Right renal pelvis (tissue), 4 donors: ENCODE results near the gene TUFM. TPM values are rescaled to one million over a fixed set of nuclear protein-coding genes. Genes with fewer than 3 reads are reported as not detected.
"Not testable (repeated sequence)": the region's sequence is repeated elsewhere in the genome, so short reads cannot be mapped to it uniquely, and the experiment has no call there.

Source experiments
- DNase-seq, 4 donors: peaks; one replicate each; pipeline ENCODE4 v3.0.0-alpha.2; 2013; ENCODE audit warnings: low read depth in 4 of 4, low spot score in 3 of 4, missing footprints in 1 of 4
- polyA plus RNA-seq, 4 donors: library from polyadenylated mRNA; unstranded; fragments of 120-200 nt; gene quantifications; one replicate each; pipeline ENCODE4 v1.2.1, GENCODE V29; 2013; ENCODE audit not compliant: insufficient read length in 4 of 4

The TUFM gene
- polyA plus RNA-seq, 4 donors = 201 to 235 (median 207) TPM

DNA sequence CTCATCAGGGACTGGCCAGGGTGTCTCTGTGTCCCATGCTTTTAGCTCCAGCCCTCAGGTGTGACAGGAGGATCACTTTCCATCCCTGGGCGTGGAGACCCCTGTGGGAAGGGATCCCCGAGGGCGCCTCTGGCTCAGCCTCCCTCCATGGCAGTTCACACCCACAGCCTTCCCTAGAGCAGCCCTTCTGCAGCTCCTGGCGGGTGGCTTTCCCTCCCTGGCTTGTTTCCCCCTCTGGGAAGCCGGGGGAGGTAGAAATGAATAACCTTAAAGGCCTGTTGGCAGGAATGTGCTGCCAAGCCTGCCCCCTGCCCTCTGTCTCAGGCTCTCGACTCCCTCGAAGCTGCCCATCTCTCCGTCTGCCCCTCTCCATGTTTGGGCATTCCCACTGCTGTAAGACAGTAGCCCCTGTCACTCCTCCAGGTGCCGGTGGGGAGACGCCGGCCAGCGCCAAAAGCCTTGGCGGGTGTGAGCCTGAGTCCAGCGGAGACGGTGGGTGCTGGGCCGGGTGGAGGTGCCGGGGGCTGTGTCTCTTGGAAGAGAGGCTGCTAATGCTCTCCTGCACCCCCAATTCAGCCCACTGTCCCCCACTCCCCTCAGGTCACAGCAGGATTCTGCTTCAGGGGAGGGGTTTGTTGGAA, 30.0 kb upstream of the TUFM start:
- no peak for DNase-seq

DNA sequence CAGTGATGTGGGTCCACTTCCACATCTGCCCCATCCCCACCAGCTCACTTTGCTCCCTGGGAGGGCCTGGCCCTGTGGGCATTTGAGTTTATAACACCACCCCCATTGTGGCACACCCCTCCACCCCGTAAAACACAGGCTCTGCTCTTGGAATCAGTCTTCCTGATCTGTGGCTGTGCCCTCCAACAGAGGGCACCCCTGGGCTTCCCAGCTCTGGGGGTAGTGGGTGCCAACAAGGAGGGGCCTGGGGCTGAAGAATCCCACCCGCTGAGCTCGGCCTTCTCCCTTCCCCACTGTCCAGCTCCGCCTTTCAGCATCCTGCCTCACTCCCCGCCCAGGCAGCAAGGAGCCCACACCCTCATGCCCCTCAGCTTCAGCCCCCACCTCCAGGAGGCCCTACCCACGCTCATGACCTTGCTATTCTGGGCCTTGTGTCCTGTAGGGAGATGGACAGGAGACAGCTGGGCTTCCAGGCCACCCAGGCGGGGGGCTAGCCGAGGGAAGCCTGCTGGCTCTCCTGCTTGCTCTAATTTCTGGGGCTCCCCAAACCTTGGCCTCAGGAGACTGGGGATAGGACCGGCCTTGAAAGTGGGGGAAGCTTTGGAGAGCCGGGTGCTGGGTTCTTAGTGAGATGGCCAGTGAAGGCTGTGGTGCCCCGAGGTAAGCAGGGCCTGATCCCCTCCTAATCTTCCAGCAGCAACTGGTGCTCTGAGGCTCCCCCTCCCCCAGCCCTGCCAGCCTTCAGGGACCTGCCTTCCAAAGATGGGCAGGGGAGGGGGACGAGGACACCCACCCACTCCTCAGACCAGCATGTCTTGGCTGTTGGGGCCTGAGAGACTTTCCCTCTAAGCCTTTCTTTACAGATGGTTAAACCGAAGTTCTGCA, 29.2 kb upstream of the TUFM start:
- no peak for DNase-seq

DNA sequence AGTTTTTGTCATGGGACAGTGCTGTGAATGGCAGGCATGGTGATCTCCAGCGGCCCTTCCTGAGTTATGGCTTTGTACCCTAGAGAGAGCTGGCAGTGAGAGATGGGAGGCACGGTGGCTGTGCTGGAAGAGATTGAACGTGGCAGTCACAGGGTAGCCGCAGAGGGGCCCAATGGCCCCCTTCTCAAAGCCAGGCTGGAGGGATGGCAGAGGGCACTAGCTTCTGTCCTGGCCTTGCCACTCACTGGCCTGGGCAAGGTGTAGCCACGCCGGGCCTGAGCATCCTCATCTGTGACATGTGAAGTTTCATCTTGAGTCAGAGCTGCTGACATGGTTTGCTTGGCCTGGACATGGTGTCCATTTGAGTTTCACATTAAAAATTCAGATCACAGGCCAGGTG, 28.3 kb upstream of the TUFM start:
- no peak for DNase-seq

DNA sequence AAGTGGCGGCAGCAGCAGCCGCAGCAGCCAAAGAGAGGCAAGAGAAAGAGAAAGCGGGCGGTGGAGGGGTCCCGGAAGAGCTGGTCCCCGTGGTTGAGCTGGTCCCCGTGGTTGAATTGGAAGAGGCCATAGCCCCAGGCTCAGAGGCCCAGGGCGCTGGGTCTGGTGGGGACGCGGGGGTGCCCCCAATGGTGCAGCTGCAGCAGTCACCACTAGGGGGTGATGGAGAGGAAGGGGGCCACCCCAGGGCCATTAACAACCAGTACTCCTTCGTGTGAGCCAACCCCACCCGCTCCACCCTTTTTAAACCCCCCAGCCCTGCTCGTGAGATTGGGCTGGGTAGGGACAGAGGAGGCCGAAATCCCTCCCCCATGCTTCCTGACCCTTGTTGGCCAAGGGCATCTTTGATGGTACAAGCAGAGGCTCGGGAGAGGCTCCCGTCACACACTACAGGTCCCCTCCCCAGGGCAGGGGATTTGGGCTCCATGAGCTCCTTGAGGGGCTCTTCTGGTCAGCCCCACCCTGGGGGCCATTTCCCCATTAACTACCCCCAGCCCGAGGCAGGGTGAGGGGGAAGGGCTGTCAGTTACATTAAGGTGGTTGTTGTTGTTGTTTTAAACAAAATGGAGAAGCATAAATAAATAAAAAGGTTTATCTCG, 27.5 kb upstream of the TUFM start:
- DNase-seq = no peak

DNA sequence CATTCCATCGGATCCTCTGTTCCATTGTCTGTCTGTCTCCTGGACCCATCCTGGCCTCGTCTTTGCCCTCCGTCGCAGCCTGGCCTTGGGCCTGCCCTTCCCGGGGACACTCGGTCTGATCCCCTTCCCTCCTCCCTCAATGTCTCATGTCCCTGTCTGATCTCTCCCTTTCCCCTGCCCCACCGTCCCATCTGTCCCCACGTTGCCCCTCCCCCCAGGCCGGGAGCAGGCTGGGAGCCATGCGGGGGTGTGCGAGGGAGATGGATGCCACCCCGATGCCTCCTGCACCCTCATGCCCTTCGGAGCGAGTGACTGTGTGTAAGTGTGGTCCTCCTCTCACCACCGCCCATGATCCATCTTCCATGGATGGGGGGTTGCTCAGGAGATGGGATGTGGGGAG, 26.8 kb upstream of the TUFM start:
- DNase-seq = no peak

DNA sequence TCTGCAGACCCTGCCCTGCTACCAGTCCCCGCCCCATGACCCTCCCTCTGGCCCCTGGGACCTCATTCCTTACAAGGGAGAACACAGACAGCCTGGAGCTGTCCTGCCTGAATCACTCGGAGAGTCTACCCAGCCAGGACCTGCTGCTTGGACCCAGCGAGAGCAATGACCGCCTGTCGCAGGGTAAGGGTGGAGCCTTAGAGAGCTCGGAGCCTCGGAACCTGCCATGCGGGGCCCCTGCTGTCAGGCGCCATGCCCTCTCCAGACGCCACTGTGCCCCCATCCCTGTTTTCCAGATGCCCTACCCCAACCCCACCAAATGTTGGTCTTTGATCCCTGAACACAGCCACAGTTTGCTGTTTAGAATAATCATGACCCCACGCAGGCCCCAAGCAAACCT, 23.1 kb upstream of the TUFM start:
- no peak for DNase-seq

DNA sequence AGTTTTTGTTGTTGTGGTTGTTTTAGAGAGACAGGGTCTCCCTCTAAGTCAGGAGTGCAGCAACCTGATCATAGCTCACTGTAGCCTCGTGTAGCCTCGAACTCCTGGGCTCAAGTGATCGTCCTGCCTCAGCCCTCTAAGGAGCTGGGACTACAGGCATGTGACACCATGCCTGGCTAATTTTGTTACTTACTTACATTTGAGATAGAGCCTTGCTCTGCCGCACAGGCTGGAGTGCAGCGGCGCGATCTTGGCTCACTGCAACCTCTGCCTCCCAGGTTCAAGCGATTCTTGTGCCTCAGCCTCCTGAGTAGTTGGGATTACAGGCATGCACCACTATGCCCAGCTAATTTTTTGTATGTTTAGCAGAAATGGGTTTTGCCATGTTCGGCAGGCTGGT, 21.5 kb upstream of the TUFM start:
- not testable (repeated sequence) for DNase-seq

DNA sequence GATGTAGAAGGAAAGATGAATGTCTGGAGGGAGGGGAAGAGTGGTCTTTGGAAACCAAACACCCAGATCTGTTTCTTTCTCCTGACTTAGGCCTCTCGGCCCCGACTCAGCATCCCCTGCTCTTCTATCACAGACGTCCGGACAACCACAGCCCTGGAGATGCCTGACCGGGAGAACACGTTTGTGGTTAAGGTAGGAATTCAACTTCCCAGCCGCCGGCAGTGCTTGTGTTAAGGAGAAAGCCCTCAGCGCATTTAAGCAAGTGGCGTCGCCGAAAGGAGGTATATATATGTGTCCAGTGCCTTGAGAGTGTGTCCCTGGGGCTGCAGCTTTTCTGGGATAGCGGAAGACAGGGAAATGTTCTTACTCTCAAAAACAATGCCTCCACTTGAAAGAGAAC, 21.1 kb upstream of the TUFM start:
- no peak for DNase-seq

DNA sequence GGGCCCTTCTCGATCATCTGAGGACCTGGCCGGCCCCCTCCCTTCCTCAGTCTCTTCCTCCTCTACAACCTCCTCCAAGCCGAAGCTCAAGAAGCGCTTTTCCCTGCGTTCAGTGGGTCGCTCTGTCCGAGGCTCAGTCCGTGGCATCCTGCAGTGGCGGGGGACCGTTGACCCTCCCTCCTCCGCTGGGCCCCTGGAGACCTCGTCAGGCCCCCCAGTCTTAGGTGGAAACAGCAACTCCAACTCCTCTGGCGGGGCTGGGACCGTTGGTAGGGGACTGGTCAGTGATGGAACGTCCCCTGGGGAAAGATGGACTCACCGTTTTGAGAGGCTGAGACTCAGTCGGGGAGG, 20.3 kb upstream of the TUFM start:
- no peak for DNase-seq

DNA sequence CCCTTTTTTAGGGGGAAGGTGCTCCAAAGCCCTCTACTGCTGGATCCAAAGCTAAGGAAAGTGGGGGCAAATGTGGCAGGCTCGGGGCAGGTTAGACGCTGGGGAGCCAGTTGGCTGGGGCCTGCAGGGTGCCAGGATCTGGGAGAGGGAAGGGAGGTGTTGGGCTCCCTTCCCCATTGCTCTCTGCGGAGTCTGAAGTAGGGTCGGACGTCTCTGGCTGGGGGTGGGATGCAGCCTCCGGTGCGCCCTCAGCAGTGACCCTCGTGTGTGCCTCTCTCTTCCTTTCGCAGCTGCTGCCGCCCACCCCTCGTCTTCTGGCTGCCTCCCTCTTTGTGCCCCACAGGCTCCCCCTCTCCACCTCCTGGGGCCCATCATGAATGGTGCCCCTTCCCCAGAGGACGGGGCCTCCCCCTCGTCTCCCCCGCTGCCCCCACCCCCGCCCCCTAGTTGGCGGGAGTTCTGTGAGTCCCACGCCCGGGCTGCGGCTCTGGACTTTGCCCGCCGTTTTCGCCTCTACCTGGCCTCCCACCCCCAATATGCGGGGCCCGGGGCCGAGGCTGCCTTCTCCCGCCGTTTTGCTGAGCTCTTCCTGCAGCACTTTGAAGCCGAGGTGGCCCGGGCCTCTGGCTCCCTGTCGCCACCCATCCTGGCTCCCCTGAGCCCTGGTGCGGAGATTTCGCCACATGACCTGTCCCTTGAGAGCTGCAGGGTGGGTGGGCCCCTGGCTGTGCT, 19.7 kb upstream of the TUFM start:
- DNase-seq = no peak

DNA sequence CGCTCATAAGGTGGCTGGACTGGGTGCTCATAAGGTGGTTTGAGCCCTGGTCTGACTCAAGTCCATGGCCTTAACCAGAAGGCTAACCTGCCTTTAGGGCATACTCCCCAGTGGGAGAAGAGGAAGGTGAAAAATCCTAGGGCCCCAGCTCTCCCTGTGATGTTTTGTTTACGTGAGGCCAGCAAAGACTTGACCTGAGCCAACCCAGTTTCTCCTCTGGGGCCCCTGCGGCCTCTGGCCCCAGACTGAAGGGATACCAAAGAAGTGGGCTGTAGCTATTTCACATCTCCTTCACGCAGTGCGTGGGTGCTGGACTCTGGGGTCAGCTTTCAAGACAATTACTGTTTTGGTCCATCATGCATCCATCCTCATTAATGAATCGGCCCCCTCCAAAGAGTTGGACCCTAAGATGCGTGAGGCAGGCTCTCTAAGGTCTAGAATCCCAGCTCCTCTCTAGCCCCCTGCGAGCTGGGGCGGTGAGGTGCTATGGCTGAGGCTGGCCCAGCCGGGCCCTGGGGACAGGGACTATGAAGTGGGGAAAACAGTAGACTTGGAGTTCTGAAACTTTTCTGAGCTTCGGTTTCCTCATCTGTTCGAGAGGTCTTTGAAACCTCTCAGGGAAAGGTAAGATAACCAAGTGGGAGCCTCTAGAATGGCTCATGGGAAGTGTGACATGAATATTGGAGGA, 19.0 kb upstream of the TUFM start:
- no peak for DNase-seq

DNA sequence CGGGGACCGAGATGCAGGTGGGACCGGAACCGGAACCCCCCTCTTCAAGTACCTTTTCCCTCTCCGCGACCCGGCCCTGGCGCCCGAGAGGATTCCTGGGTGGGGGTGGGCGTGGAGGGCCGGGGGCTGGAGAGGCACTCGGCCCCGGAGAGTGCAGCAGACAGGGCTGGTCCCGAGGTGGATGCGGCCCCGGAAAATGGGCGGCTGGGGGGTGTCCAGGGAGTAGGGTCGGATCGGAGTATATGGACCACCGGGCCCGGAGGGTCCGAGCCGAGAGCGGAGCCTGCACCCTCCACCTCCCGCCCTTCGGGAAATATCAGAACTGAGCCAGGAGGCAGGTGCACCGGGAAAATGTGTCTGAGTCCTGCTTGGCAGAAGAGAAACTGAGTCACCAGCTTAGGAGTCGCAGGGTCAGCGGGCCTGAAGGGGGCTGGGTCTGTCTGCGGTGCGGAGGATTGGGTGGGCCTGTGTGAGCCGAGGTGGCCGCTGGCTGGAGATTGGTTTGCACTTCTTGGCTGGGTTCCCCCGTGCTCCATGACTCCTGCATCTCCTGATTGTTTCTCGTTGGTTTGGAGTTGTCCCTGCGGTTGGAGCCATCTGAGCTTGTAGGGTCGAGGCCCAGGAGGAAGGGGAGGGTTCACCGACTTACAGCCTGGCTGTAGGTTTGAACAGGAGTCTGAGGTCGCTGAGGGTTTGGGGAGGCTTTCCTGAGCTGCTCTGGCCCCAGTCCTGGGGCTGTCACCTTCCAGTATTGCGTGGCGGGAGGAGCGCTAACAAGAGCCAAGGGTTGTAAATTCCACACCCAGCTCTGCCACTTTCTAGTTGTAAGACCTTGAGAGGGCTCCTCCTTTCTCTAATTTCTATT, 18.0 kb upstream of the TUFM start:
- DNase-seq = no peak

DNA sequence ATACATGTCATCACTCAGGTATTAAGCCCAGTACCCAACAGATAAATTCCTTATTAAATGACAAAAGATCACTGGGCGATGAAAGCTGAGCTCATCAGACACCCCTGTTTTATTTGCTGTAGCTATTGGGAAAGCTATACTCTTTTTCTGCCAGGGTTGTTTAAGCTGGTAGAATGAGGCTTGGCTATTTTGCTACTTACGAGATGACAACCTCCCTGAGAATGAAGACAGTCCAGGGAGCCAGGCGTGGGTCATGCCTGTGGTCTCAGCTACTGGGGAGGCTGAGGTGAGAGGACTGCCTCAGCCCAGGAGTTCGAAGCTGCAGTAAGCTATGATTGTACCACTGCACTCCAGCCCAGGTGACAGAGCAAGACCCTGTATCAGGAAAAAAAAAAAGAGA, 13.2 kb upstream of the TUFM start:
- no peak for DNase-seq

DNA sequence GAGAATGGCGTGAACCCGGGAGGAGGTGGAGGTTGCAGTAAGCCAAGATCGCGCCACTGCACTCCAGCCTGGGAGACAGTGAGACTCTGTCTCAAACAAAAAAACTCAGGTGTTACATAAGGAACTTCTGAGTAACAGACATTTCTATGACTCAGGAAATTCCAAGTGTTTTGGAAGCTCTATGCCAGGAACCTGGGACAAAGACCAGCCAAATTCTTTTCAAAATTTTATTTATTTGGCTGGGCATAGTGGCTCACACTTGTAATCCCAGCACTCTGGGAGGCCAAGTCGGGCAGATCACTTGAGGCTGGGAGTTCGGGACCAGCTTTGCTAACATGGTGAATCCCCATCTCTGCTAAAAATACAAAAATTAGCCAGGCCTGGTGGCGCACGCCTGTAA, 12.3 kb upstream of the TUFM start:
- no peak for DNase-seq

DNA sequence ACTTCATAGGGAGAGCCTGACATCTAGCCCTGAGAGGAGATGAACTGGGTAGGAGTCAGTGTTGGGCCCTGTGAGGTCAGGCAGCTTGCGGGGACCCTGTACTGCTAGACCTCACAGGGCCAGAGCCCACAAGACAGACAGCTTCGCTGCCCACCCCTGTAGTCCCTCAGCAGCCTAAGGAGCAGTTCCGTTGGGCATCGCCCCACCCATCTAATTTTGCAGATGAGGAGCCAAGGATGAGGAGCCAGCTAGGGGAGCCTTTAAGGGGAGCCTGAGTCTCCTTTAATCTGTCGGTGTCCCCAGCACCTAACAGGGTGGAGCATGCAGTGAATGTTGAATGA, 755 bp upstream of the TUFM start:
- no peak for DNase-seq

DNA sequence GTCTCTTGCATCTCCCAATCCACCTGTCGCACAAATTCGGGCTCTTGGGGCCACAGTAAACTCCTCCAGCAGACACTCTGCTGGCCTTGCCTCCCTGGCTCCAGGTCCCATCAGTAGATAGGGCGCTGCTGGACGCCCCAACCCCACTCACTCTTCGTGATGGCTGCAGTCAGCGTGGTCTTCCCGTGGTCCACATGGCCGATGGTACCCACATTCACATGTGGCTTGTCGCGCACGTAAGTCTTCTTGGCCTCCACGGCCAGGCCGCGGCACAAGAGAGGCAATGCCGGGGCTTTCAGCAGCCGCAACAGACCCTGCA, 428 bp downstream of the TUFM start:
- no peak for DNase-seq

DNA sequence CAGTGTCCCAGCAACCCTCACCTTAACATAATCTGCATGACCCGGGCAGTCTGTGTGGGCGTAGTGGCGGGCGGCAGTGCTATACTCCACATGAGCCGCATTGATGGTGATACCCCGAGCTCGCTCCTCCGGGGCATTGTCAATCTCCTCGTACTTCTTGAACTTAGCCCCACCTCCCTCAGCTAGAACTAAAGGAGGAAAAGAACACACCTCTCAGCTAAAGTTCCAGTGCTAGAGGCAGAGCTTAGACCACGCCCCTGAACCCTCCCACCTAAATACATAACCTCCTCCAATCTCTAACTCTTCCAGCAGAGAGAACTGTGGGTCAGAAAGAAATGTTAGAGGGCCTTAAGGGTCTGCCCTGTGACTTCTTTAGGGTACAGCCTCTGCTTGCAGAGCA, 855 bp downstream of the TUFM start:
- no peak for DNase-seq

DNA sequence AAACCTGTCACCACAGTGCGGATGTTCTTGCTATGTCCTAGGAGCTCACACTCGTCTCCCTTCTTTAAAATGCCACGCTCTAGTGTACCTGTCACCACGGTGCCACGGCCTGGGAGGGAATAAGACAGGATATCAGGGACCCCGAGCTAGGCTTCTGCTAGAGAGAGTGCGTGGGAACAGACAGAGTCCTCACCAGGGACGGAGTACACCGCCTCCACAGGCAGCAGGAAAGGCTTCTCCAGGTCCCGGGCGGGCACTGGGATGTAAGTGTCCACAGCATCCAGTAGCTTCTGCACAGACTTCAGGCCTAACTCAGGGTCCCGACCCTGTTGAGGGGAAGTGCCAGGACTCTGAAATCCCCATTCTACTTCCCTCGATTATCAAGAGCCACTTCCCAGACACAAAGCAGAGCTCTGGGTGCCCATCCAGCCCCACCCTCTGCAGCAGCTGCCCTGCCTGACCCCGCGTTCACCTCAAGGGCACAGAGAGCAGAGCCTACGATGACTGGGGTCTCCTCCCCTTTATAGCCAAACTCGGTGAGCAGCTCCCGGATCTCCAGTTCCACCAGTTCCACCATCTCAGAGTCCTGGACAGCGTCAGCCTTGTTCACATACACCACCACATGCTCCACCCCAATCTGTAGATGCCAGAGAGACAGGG, 1.8 kb downstream of the TUFM start:
- no peak for DNase-seq

DNA sequence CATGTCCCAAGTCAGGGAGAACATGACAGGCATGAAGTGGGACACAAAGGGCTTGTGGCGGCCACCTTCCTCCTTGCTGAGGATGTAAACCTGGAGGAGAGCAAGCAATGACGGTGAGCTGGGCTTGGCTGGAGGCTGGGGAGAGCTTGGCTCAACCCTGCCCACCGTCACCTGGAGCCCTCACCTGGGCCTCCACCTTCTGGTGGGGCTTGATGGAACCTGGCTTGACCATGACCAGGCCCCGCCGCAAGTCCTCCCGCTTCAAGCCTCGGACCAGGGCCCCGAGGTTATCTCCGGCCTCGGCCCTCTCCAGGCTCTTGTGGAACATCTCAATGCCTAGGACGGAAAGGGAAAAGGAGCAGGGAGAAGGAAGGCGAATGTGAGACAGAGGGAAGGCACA, 2.4 kb downstream of the TUFM start:
- no peak for DNase-seq

DNA sequence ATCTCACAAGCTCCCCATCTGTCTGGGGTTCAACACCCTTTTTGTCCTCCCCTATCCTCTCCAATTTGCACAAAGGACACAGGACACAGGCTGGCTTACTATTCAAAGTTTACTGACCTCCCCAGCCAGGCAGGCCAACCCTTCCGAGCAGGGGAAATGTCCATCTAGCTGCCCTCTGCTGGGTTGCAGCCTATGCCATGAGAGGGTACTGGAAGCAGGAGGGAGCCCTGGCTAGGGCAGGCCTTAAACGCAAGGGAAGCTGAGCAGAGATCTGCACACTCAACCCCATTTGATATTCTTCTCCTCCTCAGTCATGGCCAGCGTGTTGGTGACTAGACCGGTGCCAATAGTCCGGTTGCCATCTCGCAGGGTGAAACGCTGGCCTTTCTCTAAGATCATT, 3.5 kb downstream of the TUFM start:
- no peak for DNase-seq
